Activated CD8-positive, alpha-beta memory T cell treated with anti-CD3 and anti-CD28 coated beads, Interleukin-2, amount 10 ng/mL, durations not matched to agents 7 days and 5 days (primary cell): ENCODE measurements around the gene VGLL4. TPM values are rescaled to one million over a fixed set of nuclear protein-coding genes. Genes with fewer than 3 reads are reported as not detected.
"Not testable (repeated sequence)": the region's sequence is repeated elsewhere in the genome, so short reads cannot be mapped to it uniquely, and the experiment has no call there.

Experiments used
- ATAC-seq: fragments of 150-1000 bp; cut with Tn5 transposase; one replicate; pipeline ENCODE4 v1.10.0; 2021; ENCODE audit warnings: moderate library complexity
- CTCF ChIA-PET: fragments of 350-600 bp; sonication (Branson Sonifier 250); formaldehyde crosslinking; loops from one replicate; lab custom pipeline; 2021; ENCODE audit warnings: antibody characterized with exemption; lab: Charles Lee
- DNase-seq: peaks from one replicate; pipeline ENCODE4 v3.0.0-alpha.2; 2020
- H3K27ac Mint-ChIP-seq: one replicate; pipeline ENCODE4 v1.8.0; 2021; ENCODE audit warnings: mild to moderate bottlenecking, mixed read lengths
- H3K27me3 Mint-ChIP-seq: one replicate; pipeline ENCODE4 v1.8.0; 2021; ENCODE audit warnings: mixed read lengths
- H3K36me3 Mint-ChIP-seq: one replicate; pipeline ENCODE4 v1.8.0; 2021; ENCODE audit warnings: mild to moderate bottlenecking, mixed read lengths
- H3K4me1 Mint-ChIP-seq: one replicate; pipeline ENCODE4 v1.8.0; 2021; ENCODE audit warnings: mixed read lengths
- H3K4me3 Mint-ChIP-seq: one replicate; pipeline ENCODE4 v1.8.0; 2021; ENCODE audit warnings: mild to moderate bottlenecking, moderate library complexity, mixed read lengths
- H3K9me3 Mint-ChIP-seq: one replicate; pipeline ENCODE4 v1.8.0; 2022; ENCODE audit warnings: low read depth, mixed read lengths
- total RNA-seq, 2 experiments: library from RNA; stranded (reverse); gene quantifications; one replicate each; pipeline ENCODE4 v1.2.3, GENCODE V29; 2021

VGLL4 gene
- total RNA-seq, 2 experiments from 2014 or later: 45.3 to 53.2 TPM

- no peak for DNase-seq
- CTCF ChIA-PET: no interaction called here
- Mint-ChIP-seq H3K4me3 (no peak overlapping the region), H3K36me3 (peaks cover 25% of the 10 kb centered on the region), H3K27ac (no peak overlapping the region), H3K27me3 (no peaks in the 10 kb centered on the region), H3K4me1 (peaks cover 44% of the 10 kb centered on the region), H3K9me3 (no peaks in the 10 kb centered on the region)
- ATAC-seq: no peak
These were observed 37.5 kb downstream of the VGLL4 start for GRCh38 chr3:11606090-11606784.

- Mint-ChIP-seq H3K4me1 (peaks cover 45% of the 10 kb centered on the region), H3K9me3 (no peaks in the 10 kb centered on the region), H3K4me3 (no peak overlapping the region), H3K27me3 (no peaks in the 10 kb centered on the region), H3K36me3 (peaks cover 34% of the 10 kb centered on the region), H3K27ac (no peak overlapping the region)
- no peak for ATAC-seq
- DNase-seq: no peak
- CTCF ChIA-PET: no interaction called here
These were observed 38.3 kb downstream of the VGLL4 start for GRCh38 chr3:11605398-11605797.

- Mint-ChIP-seq H3K36me3 (peaks cover 41% of the 10 kb centered on the region), H3K4me1 (peaks cover 45% of the 10 kb centered on the region), H3K27me3 (no peaks in the 10 kb centered on the region), H3K4me3 (no peak overlapping the region), H3K9me3 (no peaks in the 10 kb centered on the region), H3K27ac (no peak overlapping the region)
- DNase-seq (no peak), ATAC-seq (no peak)
- CTCF ChIA-PET: interaction anchor here (1.0 kb wide), 1 partner anchor 225 kb away, joined by 3 read pairs; no protein-coding TSS in a partner anchor
These were observed 39.4 kb downstream of the VGLL4 start for GRCh38 chr3:11604139-11604892.

- Mint-ChIP-seq H3K4me3 (no peak overlapping the region), H3K4me1 (peaks cover 48% of the 10 kb centered on the region), H3K9me3 (no peaks in the 10 kb centered on the region), H3K27me3 (no peaks in the 10 kb centered on the region), H3K36me3 (peaks cover 45% of the 10 kb centered on the region), H3K27ac (no peak overlapping the region)
- CTCF ChIA-PET: interaction anchor here (1.0 kb wide), 1 partner anchor 224 kb away, joined by 3 read pairs; no protein-coding TSS in a partner anchor
- no peak for ATAC-seq
- no peak for DNase-seq
These were observed 40.1 kb downstream of the VGLL4 start for GRCh38 chr3:11603628-11604027.

GRCh38 chr3:11602886-11603527 is 40.7 kb downstream of the VGLL4 start:
- no peak for DNase-seq
- no peak for ATAC-seq
- peaks cover 52% of the 10 kb centered on the region for H3K4me1 Mint-ChIP-seq
- H3K9me3 Mint-ChIP-seq: peaks cover 3% of the 10 kb centered on the region
- H3K36me3 Mint-ChIP-seq: peaks cover 48% of the 10 kb centered on the region
- H3K27ac Mint-ChIP-seq: no peak overlapping the region
- H3K27me3 Mint-ChIP-seq: no peaks in the 10 kb centered on the region
- H3K4me3 Mint-ChIP-seq: no peak overlapping the region
- CTCF ChIA-PET: no interaction called here

GRCh38 chr3:11602239-11602840 is 41.4 kb downstream of the VGLL4 start:
- DNase-seq (no peak), ATAC-seq (no peak)
- Mint-ChIP-seq H3K27me3 (no peaks in the 10 kb centered on the region), H3K27ac (peak overlapping the region; percentile 68), H3K36me3 (peaks cover 55% of the 10 kb centered on the region), H3K4me1 (peaks cover 50% of the 10 kb centered on the region), H3K9me3 (peaks cover 3% of the 10 kb centered on the region), H3K4me3 (no peak overlapping the region)
- CTCF ChIA-PET: no interaction called here

GRCh38 chr3:11601446-11602238 is 42.1 kb downstream of the VGLL4 start:
- peak overlapping the region; percentile 68 for H3K27ac Mint-ChIP-seq
- peaks cover 44% of the 10 kb centered on the region for H3K4me1 Mint-ChIP-seq
- DNase-seq (no peak), ATAC-seq (peak; percentile 55)
- no peaks in the 10 kb centered on the region for H3K27me3 Mint-ChIP-seq
- peaks cover 3% of the 10 kb centered on the region for H3K9me3 Mint-ChIP-seq
- CTCF ChIA-PET: no interaction called here
- no peak overlapping the region for H3K4me3 Mint-ChIP-seq
- H3K36me3 Mint-ChIP-seq: peaks cover 55% of the 10 kb centered on the region

GRCh38 chr3:11600501-11601282 is 43.0 kb downstream of the VGLL4 start:
- no peak for ATAC-seq
- H3K4me3 Mint-ChIP-seq: no peak overlapping the region
- CTCF ChIA-PET: no interaction called here
- peaks cover 55% of the 10 kb centered on the region for H3K36me3 Mint-ChIP-seq
- H3K27me3 Mint-ChIP-seq: no peaks in the 10 kb centered on the region
- H3K4me1 Mint-ChIP-seq: peaks cover 36% of the 10 kb centered on the region
- no peak overlapping the region for H3K27ac Mint-ChIP-seq
- no peak for DNase-seq
- H3K9me3 Mint-ChIP-seq: peaks cover 3% of the 10 kb centered on the region

- no peak overlapping the region for H3K4me3 Mint-ChIP-seq
- H3K27me3 Mint-ChIP-seq: no peaks in the 10 kb centered on the region
- no peak for ATAC-seq
- H3K9me3 Mint-ChIP-seq: peaks cover 3% of the 10 kb centered on the region
- H3K27ac Mint-ChIP-seq: no peak overlapping the region
- H3K4me1 Mint-ChIP-seq: peaks cover 14% of the 10 kb centered on the region
- CTCF ChIA-PET: no interaction called here
- no peak for DNase-seq
- peaks cover 55% of the 10 kb centered on the region for H3K36me3 Mint-ChIP-seq
These were observed 47.3 kb downstream of the VGLL4 start for GRCh38 chr3:11596387-11596786.

GRCh38 chr3:11595024-11595423 is 48.7 kb downstream of the VGLL4 start:
- peak overlapping the region; percentile 68 for H3K27ac Mint-ChIP-seq
- H3K4me3 Mint-ChIP-seq, H3K27me3 Mint-ChIP-seq, H3K9me3 Mint-ChIP-seq, ATAC-seq, CTCF ChIA-PET, DNase-seq: not testable (repeated sequence)
- peaks cover 41% of the 10 kb centered on the region for H3K36me3 Mint-ChIP-seq
- H3K4me1 Mint-ChIP-seq: peaks cover 11% of the 10 kb centered on the region

GRCh38 chr3:11593318-11594034 is 50.2 kb downstream of the VGLL4 start:
- Mint-ChIP-seq H3K4me1 (peaks cover 17% of the 10 kb centered on the region), H3K4me3 (no peak overlapping the region), H3K27me3 (no peaks in the 10 kb centered on the region), H3K27ac (no peak overlapping the region), H3K36me3 (peaks cover 32% of the 10 kb centered on the region), H3K9me3 (peaks cover 3% of the 10 kb centered on the region)
- CTCF ChIA-PET: no interaction called here
- no peak for DNase-seq
- ATAC-seq: no peak
